IPS-NIHi11 (cell line): ENCODE data around the gene OR52W1.

ENCODE experiments used
- DNase-seq: peaks from one replicate; pipeline ENCODE4 v3.0.0; 2012; ENCODE audit warnings: mixed read lengths, low spot score

The OR52W1 gene

GRCh38 chr11:6199174-6199810 is at the start of gene OR52W1:
Gene OR52W1, plus strand, starts transcription at chr11:6199224. Its CDS starts 0 bp downstream, at chr11:6199224.
- no peak for DNase-seq

- no peak for DNase-seq
These were observed 47.9 kb upstream of the OR52W1 start for GRCh38 chr11:6151117-6151516.

- no peak for DNase-seq
These were observed 46.9 kb upstream of the OR52W1 start for GRCh38 chr11:6152126-6152525.

GRCh38 chr11:6156628-6157359 is 42.2 kb upstream of the OR52W1 start:
- no peak for DNase-seq

- no peak for DNase-seq
These were observed 28.8 kb upstream of the OR52W1 start, which contains the start of gene OR52B2 for GRCh38 chr11:6170226-6170625. Gene OR52B2, minus strand, starts transcription at chr11:6170326. Its CDS starts 0 bp downstream, at chr11:6170326.

- no peak for DNase-seq
These were observed 23.6 kb upstream of the OR52W1 start for GRCh38 chr11:6175440-6175839.

GRCh38 chr11:6191742-6192141 is 7.3 kb upstream of the OR52W1 start:
- no peak for DNase-seq

GRCh38 chr11:6194065-6194581 is 4.9 kb upstream of the OR52W1 start:
- no peak for DNase-seq

GRCh38 chr11:6196396-6196795 is 2.6 kb upstream of the OR52W1 start:
- no peak for DNase-seq

GRCh38 chr11:6197466-6198200 is 1.4 kb upstream of the OR52W1 start:
- no peak for DNase-seq

GRCh38 chr11:6200975-6201374 is 2.0 kb downstream of the OR52W1 start:
- DNase-seq, result no peak

GRCh38 chr11:6201481-6201880 is 2.5 kb downstream of the OR52W1 start:
- no peak for DNase-seq

GRCh38 chr11:6202041-6202440 is 3.0 kb downstream of the OR52W1 start:
- no peak for DNase-seq

GRCh38 chr11:6203327-6203726 is 4.3 kb downstream of the OR52W1 start:
- DNase-seq, result no peak

- no peak for DNase-seq
These were observed 5.7 kb downstream of the OR52W1 start for GRCh38 chr11:6204706-6205105.

GRCh38 chr11:6205366-6205765 is 6.3 kb downstream of the OR52W1 start, which contains the start of gene C11orf42:
Gene C11orf42, plus strand, starts transcription at chr11:6205557. Its CDS starts 59 bp downstream, at chr11:6205616.
- no peak for DNase-seq

- no peak for DNase-seq
These were observed 7.6 kb downstream of the OR52W1 start for GRCh38 chr11:6206456-6207180.

- DNase-seq, result peak; percentile 3
These were observed 10.8 kb downstream of the OR52W1 start for GRCh38 chr11:6209801-6210200.

GRCh38 chr11:6210274-6210955 is 11.4 kb downstream of the OR52W1 start:
- peak; percentile 3 for DNase-seq

GRCh38 chr11:6214530-6214929 is 15.5 kb downstream of the OR52W1 start:
- DNase-seq, result peak; percentile 3

- DNase-seq, result peak; percentile 3
These were observed 17.5 kb downstream of the OR52W1 start for GRCh38 chr11:6216501-6216900.
